K562 (cell line): ENCODE data around the gene FAM241B.

Experiments used
- CHD4 ChIP-seq: fragments of 200-600 bp; sonication (generic); IDR thresholded peaks from 3 replicates; pipeline ENCODE4 v1.6.1; 2012; ENCODE audit warnings: low read depth, mild to moderate bottlenecking, mixed read lengths, low read length, inconsistent platforms; ENCODE audit not compliant: insufficient read depth, insufficient replicate concordance, poor library complexity, severe bottlenecking
- PHF8 ChIP-seq: fragments of 200-600 bp; sonication (generic); IDR thresholded peaks from 2 replicates; pipeline ENCODE4 v1.6.1; 2012; ENCODE audit warnings: mixed run types, mild to moderate bottlenecking, inconsistent platforms, low read length, moderate library complexity, borderline replicate concordance
- POLR2A ChIP-seq: fragments of 450-650 bp; conservative IDR thresholded peaks from 2 replicates; pipeline ENCODE4 v1.6.1; 2016
- ZKSCAN8 ChIP-seq: fragments of 200-800 bp; sonication (Bioruptor generic); IDR thresholded peaks from 2 replicates; pipeline ENCODE4 v1.6.1; 2016; ENCODE audit warnings: missing genetic modification characterization, missing compliant biosample characterization
- ZNF239 ChIP-seq: fragments of 250-450 bp; sonication (Bioruptor Pico); IDR thresholded peaks from 2 replicates; pipeline ENCODE4 v1.4.0; 2020; ENCODE audit warnings: mild to moderate bottlenecking
- ZNF316 ChIP-seq: fragments of 450-650 bp; IDR thresholded peaks from 2 replicates; pipeline ENCODE4 v1.6.1; 2016
- TF ChIP-seq, protein P1 (sequence below), 3 experiments: IDR thresholded peaks in 2 of 3; conservative IDR thresholded peaks in 1 of 3; 2 replicates each; pipeline ENCODE4 v1.5.1; 2011 to 2012; ENCODE audit warnings: low read length in 3 of 3, mild to moderate bottlenecking in 3 of 3, control low read depth in 2 of 3, improper control_type of control experiment in 1 of 3, inconsistent platforms in 1 of 3, low read depth in 1 of 3, mixed read lengths in 1 of 3, moderate library complexity in 1 of 3; ENCODE audit not compliant: insufficient read depth in 2 of 3
- TF ChIP-seq, protein P2 (sequence below): IDR thresholded peaks from 2 replicates; pipeline ENCODE4 v1.6.1; 2014; ENCODE audit warnings: antibody characterized with exemption
- TF ChIP-seq, protein P3 (sequence below), 2 experiments: fragments of 200-800 bp in 1 of 2; sonication (Bioruptor generic) in 1 of 2; sonication (generic) in 1 of 2; formaldehyde crosslinking in 1 of 2; IDR thresholded peaks in 1 of 2; conservative IDR thresholded peaks in 1 of 2; 2 replicates each; pipeline versions ENCODE4 v1.5.0 to v1.6.1; 2016 to 2020; ENCODE audit warnings: missing compliant biosample characterization in 1 of 2, missing genetic modification characterization in 1 of 2, missing genetic modification reagents in 1 of 2

GRCh38 chr10:69620625-69621024 is 9.4 kb upstream of the FAM241B start:
- TF ChIP-seq, protein P1, sequence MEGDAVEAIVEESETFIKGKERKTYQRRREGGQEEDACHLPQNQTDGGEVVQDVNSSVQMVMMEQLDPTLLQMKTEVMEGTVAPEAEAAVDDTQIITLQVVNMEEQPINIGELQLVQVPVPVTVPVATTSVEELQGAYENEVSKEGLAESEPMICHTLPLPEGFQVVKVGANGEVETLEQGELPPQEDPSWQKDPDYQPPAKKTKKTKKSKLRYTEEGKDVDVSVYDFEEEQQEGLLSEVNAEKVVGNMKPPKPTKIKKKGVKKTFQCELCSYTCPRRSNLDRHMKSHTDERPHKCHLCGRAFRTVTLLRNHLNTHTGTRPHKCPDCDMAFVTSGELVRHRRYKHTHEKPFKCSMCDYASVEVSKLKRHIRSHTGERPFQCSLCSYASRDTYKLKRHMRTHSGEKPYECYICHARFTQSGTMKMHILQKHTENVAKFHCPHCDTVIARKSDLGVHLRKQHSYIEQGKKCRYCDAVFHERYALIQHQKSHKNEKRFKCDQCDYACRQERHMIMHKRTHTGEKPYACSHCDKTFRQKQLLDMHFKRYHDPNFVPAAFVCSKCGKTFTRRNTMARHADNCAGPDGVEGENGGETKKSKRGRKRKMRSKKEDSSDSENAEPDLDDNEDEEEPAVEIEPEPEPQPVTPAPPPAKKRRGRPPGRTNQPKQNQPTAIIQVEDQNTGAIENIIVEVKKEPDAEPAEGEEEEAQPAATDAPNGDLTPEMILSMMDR (IDR thresholded peaks at IDR 0.05 in 2 of 3, conservative IDR thresholded peaks at IDR 0.05 in 1 of 3; ENCODE audit: insufficient read depth in 2 of 3, low read depth in 1 of 3, low read length in 3 of 3) = no peak
- TF ChIP-seq ZNF316 = no peak
- no peak for TF ChIP-seq ZKSCAN8 (CRISPR knock-in tag)
- TF ChIP-seq, protein P2, sequence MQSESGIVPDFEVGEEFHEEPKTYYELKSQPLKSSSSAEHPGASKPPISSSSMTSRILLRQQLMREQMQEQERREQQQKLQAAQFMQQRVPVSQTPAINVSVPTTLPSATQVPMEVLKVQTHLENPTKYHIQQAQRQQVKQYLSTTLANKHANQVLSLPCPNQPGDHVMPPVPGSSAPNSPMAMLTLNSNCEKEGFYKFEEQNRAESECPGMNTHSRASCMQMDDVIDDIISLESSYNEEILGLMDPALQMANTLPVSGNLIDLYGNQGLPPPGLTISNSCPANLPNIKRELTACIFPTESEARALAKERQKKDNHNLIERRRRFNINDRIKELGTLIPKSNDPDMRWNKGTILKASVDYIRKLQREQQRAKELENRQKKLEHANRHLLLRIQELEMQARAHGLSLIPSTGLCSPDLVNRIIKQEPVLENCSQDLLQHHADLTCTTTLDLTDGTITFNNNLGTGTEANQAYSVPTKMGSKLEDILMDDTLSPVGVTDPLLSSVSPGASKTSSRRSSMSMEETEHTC = no peak
- TF ChIP-seq, protein P3, sequence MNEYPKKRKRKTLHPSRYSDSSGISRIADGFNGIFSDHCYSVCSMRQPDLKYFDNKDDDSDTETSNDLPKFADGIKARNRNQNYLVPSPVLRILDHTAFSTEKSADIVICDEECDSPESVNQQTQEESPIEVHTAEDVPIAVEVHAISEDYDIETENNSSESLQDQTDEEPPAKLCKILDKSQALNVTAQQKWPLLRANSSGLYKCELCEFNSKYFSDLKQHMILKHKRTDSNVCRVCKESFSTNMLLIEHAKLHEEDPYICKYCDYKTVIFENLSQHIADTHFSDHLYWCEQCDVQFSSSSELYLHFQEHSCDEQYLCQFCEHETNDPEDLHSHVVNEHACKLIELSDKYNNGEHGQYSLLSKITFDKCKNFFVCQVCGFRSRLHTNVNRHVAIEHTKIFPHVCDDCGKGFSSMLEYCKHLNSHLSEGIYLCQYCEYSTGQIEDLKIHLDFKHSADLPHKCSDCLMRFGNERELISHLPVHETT (CRISPR knock-in tag; conservative IDR thresholded peaks at IDR 0.05 in 1 of 2, IDR thresholded peaks at IDR 0.05 in 1 of 2) = no peak
- TF ChIP-seq PHF8 = no peak
- no peak for TF ChIP-seq ZNF239 (CRISPR knock-in tag)
- no peak for TF ChIP-seq POLR2A
- no peak for TF ChIP-seq CHD4
